GM18870 (cell line): ENCODE data around the gene BEAN1.

Experiments
- ATAC-seq: cut with Tn5 transposase; IDR thresholded peaks from one replicate; pipeline ENCODE4 v1.9.1; 2021; ENCODE audit warnings: moderate library complexity; ENCODE audit not compliant: unreplicated experiment

The BEAN1 gene

DNA sequence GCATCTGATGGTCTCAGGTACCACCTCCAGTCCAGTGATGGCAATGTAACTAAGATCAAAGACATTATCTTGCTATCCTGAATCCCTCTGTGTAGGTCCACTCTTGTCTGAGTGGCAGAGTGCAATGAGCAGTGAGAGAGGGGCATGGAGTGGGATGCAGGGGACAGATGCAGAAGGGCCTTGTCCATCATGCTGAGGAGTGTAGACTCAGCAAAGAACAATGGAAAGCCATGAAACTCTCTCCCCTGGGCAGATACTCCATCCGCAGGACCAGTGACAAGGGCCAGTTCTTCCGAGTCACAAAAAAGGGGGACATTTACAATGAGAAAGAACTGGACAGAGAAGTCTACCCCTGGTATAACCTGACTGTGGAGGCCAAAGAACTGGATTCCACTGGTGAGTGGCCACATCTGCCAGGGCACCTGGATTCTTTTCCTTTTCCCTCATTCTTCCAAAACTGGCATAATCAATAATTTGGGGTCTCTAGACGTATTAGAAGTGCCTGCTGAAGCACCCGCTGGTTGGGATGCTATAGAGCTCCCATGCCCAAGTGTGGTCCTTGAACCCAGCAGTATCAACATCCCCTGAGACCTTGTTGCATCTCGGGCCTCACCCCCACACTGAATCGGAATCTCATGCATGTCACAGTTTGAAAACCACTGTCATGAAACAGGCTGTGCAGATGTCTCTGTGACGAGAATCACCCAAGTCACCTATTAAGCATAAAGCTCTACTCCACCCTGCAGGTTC is 31.1 kb upstream of the BEAN1 start:
- ATAC-seq, result no peak

DNA sequence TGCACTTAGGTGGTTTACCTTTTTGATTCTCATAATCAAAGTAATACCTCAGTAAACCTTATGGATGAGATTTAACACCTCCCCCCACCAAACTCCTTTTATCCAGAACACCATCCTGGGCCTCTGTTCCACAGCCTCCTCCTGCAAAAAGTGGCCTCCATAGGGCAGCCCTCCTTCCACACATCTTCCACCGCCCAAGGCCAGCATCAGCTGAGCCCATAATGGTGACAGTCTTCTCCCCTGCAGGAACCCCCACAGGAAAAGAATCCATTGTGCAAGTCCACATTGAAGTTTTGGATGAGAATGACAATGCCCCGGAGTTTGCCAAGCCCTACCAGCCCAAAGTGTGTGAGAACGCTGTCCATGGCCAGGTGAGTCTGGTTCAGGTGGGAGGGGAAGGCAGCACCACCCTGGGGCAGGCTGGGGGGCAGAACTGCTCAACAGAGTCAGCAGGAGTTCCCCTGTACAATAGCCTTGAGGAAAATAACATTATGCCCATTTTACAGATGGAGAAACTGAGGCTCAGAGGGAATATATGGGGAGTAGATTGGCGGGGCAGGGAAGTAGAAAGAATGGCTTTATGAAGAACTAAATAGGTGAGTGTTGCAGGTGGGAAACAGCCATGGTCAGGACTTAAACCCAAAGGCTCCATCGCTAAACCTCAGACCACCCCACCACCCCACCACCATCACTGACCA is 29.2 kb upstream of the BEAN1 start:
- no peak for ATAC-seq

DNA sequence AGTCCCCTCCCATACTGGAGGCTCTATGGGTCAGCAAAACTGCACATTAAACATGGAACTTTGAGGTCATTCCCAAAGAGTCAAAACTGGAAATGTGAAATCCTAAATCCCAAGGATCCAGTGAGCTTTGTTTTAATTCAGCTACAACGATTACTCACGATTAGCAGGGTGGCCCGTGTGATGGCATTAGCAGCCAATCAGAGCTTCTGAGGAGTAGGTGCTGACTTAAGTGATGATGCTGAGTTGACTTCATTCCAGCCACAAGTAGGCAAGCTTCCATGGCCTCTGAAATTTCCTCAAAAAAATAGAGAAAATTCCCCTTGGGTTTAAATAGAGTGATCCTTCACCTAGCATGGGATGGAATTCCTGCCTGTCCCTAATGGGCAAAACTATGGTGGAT is 28.1 kb upstream of the BEAN1 start:
- no peak for ATAC-seq

DNA sequence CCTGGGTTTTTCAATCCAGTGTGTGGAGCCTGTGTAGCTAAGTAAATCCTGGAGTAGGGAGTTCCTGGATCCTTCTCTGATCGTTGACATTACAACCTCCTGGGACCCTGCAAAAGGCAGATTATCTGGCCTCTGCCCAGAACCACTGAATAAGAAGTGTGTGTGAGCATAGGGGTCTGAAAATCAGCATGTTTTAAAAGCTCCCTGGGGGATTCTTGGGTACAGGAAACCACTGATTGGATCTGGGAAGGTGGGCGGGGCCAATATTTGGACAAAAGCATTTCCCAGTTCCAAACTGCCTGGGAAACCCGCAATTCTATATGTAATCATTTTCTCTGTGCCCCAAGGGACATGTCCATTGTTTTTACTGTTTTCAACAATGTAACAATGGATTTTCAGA is 27.2 kb upstream of the BEAN1 start:
- ATAC-seq, result no peak

DNA sequence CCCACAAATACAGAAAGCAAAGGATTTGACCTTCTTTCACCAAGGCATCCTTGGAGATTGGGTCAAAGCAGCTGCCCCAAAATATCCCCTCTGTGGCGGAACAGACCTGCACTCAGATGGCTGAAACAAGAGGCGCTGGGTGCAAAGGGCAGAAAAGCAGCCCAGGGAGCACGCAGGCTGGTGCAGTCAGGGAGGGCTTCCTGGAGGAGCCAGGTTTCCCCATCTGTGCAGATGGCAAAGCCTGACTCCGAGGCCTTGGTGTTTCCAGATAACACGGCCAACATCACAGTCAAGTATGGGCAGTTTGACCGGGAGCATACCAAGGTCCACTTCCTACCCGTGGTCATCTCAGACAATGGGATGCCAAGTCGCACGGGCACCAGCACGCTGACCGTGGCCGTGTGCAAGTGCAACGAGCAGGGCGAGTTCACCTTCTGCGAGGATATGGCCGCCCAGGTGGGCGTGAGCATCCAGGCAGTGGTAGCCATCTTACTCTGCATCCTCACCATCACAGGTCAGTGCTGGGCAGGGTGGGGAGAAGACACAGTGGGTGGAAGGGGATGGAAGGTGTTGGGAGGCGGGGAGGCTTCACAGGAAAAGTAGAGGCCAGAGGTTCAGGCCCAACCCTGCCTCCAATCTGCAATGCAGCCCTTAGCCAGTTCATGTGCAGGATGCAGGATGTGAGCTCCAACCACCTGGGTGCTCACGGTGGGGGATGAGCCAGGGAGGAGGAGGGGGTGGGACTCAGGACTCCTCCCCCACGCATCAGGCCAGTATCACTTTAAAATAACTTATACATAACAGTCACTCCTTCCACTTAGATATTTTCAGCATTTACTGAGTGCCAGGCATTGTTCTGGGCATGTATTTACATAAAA is 26.4 kb upstream of the BEAN1 start:
- ATAC-seq, result no peak

DNA sequence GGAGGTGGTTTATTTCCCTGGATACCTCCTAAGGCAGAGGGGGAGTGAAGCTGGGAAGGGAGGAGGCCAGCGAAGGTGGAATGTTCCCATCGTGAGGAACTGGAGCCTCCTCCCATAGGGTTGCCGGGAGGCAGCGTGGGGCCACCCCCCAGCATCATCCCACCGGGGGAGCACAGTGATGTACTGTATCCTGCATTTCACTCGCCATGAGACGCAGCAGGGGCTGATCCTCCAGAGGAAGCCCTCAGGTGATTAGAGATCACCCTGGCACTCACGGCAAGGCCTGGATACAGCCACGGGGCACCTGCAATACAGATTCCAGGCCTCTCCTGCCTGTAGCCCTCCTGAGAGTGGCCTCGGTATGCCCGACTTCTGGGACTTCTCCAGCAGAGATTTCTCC is 25.5 kb upstream of the BEAN1 start:
- ATAC-seq, result no peak

DNA sequence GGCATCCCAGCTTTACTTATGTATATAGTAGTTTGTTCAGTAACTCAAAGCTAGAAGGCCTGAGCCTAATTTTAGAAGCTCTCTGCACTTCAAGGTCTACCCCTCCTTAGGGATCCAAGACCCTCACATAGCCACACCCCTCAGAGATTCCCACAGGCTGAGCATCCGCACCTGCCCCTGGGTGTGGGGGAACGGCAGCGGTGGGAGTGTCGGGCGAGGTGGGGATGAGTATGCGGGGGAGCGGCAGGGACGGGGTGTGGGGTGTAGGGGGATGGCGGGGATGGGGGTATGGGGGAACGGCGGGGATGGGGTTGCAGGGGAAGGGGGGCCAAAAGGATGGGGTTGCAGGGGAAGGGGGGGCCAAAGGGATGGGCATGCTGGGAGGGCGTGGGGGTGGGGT is 24.9 kb upstream of the BEAN1 start:
- no peak for ATAC-seq

DNA sequence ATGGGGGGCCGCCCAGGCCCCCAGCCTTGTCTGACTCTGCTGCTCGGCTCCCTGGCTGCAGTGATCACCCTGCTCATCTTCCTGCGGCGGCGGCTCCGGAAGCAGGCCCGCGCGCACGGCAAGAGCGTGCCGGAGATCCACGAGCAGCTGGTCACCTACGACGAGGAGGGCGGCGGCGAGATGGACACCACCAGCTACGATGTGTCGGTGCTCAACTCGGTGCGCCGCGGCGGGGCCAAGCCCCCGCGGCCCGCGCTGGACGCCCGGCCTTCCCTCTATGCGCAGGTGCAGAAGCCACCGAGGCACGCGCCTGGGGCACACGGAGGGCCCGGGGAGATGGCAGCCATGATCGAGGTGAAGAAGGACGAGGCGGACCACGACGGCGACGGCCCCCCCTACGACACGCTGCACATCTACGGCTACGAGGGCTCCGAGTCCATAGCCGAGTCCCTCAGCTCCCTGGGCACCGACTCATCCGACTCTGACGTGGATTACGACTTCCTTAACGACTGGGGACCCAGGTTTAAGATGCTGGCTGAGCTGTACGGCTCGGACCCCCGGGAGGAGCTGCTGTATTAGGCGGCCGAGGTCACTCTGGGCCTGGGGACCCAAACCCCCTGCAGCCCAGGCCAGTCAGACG is 24.4 kb upstream of the BEAN1 start:
- ATAC-seq, result no peak

DNA sequence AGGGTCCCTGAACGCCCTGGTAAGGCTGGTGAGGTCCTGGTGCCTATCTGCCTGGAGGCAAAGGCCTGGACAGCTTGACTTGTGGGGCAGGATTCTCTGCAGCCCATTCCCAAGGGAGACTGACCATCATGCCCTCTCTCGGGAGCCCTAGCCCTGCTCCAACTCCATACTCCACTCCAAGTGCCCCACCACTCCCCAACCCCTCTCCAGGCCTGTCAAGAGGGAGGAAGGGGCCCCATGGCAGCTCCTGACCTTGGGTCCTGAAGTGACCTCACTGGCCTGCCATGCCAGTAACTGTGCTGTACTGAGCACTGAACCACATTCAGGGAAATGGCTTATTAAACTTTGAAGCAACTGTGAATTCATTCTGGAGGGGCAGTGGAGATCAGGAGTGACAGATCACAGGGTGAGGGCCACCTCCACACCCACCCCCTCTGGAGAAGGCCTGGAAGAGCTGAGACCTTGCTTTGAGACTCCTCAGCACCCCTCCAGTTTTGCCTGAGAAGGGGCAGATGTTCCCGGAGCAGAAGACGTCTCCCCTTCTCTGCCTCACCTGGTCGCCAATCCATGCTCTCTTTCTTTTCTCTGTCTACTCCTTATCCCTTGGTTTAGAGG is 23.5 kb upstream of the BEAN1 start:
- no peak for ATAC-seq

DNA sequence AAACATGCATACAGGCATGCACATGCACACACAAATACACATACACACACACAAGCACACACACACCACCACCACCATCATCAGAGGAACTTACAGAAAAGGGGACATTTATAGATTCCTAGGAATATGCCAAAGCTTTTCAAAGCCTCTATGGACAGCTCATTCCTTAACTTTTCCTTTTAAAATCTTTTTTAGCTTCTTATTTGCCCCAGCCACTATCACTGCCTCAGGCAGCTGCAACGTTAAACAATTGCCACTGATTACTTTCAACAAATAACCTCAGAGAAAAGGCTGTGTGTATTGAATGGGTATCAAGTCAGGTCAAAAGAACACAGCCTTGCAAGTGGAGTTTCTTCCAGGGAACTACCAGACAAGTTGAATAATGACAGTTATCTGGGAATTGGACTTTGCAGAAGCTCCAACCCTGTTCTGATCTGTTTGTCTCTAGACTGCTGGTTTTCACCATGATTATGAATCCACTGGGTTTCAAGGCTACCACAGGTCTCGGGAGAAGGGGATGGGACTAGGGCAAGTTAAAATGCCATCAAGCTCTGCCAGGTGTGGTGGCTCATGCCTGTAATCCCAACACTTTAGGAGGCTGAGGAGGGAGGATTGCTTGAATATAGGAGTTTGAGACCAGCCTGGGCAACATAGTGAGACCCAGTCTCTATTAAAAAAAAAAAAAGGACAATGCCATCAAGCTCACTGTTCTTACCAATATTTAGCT is 21.9 kb upstream of the BEAN1 start:
- no peak for ATAC-seq

DNA sequence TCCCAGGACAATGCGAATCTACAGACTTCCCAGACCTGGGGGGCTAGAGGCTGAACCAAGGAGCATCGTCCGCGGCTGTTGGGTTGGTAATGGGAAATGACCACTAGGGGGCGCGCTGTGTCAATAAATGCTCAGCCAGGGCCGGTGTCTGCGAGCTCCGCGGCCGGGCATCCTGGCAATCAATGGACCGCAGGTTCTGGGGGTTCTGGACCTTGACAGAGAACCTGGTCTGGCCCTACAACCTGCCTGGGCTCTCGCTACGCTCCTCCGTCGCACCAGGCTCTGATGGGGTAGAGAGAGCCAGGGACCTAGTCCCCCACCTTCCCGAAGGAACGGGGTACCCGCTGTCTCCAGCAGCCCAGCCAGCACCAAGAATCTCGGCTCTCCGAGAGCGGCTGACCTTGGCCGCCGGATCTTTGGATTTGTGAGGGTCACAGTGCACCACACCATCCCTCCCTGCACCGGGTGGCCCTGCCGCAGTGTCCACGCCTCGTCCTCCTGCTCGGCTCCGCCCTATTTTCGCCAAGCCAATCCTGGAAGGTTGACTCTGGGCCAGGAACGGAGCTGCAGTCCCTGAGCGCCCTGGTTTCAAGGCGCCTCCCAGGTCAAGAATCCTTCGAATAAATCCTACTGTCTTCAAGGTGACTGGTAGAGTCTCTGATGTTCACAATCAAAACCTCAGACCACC is 20.4 kb upstream of the BEAN1 start:
- peak; percentile 72 for ATAC-seq

DNA sequence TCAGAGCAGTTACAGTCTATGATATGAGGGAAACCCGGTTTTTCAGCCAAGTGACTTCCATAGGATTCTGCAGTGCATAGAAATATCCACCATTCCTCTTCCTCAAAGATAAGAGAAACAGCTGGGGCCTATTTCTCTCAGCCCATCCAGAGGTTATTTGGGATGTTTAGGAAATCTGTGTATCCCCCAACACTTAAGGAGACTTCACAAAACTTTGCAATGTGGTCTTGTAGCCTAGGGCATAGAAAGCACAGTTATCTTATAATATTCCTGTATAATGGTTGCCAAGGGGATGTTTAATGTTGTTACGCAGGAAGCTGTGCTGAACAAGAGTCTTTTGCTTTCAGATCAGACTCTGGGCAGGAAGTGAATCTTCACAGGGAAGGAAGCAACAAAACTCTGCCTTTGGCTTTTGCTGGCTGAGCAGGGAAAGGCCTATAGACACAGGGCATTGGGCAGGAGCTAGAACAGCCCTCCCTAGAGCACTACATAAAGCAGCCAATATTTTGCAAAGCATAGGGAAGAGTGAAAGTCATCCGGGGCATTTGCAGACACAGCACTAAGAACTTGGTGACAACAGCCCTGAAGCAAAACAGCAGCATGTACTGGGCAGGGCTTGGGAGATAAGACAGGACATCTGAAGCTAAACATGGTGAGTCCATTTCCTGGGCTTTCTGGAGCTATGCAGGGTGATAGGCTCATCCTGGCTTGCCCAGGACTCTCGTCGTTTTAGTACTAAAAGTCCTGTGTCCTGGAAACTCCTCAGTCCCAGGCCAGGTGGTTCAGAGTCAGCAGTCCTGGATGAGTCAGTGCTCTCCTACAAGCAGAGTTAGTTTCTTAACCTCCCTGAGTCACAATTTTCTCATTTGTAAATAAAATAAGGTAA is 18.7 kb upstream of the BEAN1 start:
- no peak for ATAC-seq

DNA sequence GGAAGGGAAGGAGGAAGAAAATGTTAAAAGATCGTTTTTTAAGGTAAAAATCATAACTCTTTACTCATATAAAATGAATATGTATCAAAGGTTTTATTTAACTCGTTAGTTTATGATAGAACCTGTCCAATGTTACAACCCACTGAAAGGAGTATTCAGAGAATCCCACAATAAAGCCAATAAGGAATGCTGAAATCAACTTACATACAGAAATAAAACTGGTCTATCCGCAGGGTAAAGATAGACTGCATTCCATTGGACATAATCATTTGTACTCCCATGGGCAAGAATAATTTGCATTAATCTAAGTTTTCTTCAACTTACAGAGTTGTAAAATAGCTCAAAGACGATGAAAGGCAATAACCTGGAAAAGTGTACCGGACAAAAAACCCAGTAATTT is 17.9 kb upstream of the BEAN1 start:
- no peak for ATAC-seq

DNA sequence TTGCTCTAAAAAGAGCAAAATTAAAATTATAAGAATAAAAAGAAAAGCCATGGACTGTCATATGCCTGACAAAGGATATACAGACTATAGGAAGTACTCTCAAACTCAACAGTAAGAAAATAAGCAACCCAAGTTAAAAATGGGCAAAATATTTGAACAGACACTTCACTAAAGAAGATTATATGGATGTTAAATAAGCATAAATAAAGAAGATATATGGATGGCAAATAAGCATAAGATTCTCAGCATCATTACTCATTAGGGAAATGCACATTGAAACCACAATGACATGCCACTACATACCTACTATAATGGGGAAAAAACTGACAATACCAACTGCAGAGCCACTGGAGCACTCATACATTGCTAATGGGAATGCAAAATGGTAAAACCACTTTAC is 14.9 kb upstream of the BEAN1 start:
- ATAC-seq, result no peak

DNA sequence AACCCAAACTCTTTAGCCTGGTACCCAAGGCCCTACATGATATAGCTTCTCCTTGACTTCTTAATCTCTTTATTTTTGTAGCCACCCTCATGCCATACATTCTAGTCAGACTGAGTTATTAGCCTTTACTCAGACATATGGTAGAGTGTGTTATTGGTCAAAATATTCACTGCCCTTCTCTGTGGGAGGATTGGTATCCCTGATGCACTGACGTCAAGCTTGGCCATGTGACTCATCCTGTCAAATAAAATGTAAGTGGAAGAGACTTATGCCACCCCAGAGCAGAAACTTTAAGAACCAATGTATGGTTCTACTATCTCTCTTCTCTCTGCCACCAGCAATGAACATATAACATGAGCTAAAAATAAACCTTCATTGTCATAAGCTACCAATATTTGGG is 12.2 kb upstream of the BEAN1 start:
- ATAC-seq, result no peak

DNA sequence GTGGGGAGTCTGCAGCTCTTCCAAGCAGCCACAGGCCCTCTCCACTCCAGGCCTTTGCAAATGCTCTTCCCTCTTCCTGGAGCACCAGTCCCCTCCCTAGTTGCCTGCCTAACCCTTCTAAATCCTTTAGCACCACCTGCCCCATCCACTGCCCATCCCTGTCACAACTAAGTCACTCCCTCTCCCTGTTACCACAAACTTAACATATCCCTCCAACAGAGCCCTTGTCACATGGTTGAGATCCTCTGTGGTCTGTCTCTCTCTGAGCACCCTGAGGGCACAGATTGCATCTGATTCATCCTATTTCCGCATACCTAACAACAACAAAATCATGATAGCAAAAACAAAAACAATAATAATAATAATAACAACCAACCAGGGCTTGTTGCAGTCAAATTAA is 11.0 kb upstream of the BEAN1 start:
- no peak for ATAC-seq

DNA sequence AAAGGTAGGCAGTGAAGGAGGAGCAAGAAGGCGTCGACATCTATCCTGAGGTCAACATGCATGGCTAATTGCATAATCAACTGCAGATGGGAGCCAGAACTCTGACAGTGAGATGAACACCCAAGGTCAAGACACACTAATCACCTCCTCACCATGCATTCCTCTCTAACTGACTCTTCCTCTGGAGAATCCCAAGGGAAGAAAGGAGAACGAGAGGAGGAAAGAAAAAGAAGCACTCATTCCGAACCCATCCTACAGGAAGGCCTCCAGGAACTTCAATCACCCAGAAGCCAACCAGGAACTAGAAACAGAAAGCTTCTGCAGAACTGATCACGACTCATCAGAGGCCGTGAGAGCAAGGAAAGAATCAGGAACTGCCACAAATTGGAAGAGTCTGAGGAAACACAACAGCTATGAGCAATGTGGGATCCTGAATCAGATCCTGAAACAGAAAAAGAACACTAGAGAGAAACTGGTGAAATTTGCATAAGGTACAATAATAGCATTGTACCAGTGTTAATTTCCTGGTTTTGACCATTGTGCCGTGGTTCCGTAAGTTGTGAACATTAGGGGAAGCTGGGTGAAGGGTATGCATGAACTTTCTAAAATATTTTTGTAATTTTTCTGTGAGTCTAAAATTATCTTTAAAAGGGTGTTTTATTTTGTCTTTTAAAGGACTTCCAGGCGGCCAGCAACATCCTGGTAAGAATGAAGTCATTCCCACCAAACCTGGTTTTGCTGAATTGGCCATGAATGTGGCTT is 10.0 kb upstream of the BEAN1 start:
- ATAC-seq, result no peak
